ENCODE data around the gene RDH11.
A peak's percentile ranks its signal among the peaks of the same experiment; 100 is the strongest.

The RDH11 gene

GRCh38 chr14:67638642-67639041 lies 56.9 kb downstream of the RDH11 start:
- no peak for DNase-seq (ENCODE audit: low read depth)
- no peak for TF ChIP-seq CTCF (IDR thresholded peaks at IDR 0.05; ENCODE audit: insufficient read depth, low read depth, low read length, missing control alignments)
- H3K4me3 ChIP-seq (ENCODE audit: low read length), result no peak overlapping the region

GRCh38 chr14:67636361-67636919 lies 59.1 kb downstream of the RDH11 start:
- no peak overlapping the region for H3K4me3 ChIP-seq (ENCODE audit: low read length)
- peak; percentile 58 for DNase-seq (ENCODE audit: low read depth)
- TF ChIP-seq CTCF (IDR thresholded peaks at IDR 0.05; ENCODE audit: insufficient read depth, low read depth, low read length, missing control alignments), result no peak

GRCh38 chr14:67633451-67634147 lies 62.0 kb downstream of the RDH11 start:
- no peak for TF ChIP-seq CTCF (IDR thresholded peaks at IDR 0.05; ENCODE audit: insufficient read depth, low read depth, low read length, missing control alignments)

GRCh38 chr14:67630938-67631337 lies 64.6 kb downstream of the RDH11 start:
- DNase-seq (ENCODE audit: low read depth), result no peak
- no peak for TF ChIP-seq CTCF (IDR thresholded peaks at IDR 0.05; ENCODE audit: insufficient read depth, low read depth, low read length, missing control alignments)

More at GRCh38 chr14:67633451-67634147, 62.0 kb downstream of the RDH11 start:
- no peak overlapping the region for H3K4me3 ChIP-seq (ENCODE audit: low read length)
- no peak for DNase-seq (ENCODE audit: low read depth)

GRCh38 chr14:67630186-67630585 lies 65.4 kb downstream of the RDH11 start:
- TF ChIP-seq CTCF (IDR thresholded peaks at IDR 0.05; ENCODE audit: insufficient read depth, low read depth, low read length, missing control alignments), result no peak
- no peak for DNase-seq (ENCODE audit: low read depth)
- no peak overlapping the region for H3K4me3 ChIP-seq (ENCODE audit: low read length)

More at GRCh38 chr14:67630938-67631337, 64.6 kb downstream of the RDH11 start:
- H3K4me3 ChIP-seq (ENCODE audit: low read length), result no peak overlapping the region

DNA sequence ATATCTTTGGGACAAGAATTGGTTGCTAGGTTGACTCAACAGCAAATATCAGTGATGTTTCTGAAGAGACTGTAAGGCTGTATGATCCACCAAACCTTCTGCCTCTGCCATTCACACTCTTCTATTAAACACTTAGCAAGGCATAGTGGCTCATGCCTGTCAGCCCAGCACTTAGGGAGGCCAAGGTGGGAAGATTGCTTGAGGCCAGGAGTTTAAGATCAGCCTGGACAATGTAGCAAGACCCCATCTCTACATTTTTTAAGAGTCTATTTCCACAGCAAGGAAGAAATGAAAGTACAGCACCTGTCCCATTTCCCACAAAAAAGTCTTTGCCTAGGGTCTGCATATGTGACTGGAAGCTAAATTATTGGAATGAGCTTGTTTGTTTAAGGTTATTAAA lies 68.0 kb downstream of the RDH11 start:
- no peak for TF ChIP-seq CTCF (IDR thresholded peaks at IDR 0.05; ENCODE audit: insufficient read depth, low read depth, low read length, missing control alignments)
- no peak overlapping the region for H3K4me3 ChIP-seq (ENCODE audit: low read length)
- DNase-seq (ENCODE audit: low read depth), result no peak

Data from epithelial cell of esophagus (primary cell).